ENCODE measurements around the gene TTBK2. TPM values are rescaled to one million over a fixed set of nuclear protein-coding genes. Genes with fewer than 3 reads are reported as not detected.

Gene TTBK2
- total RNA-seq, 1 experiment from 2014 or later: 18.6 TPM

GRCh38 chr15:42721016-42721415, 199.6 kb downstream of the TTBK2 start:
- no peak for TF ChIP-seq ZMAT4 (CRISPR knock-in tag; IDR thresholded peaks at IDR 0.05)
- TF ChIP-seq NR2C2 (CRISPR knock-in tag; IDR thresholded peaks at IDR 0.05): no peak
- no peak for TF ChIP-seq NR1H2 (CRISPR knock-in tag; IDR thresholded peaks at IDR 0.05)
- TF ChIP-seq MYBL2 (CRISPR knock-in tag; IDR thresholded peaks at IDR 0.05): no peak
- no peak for TF ChIP-seq PRRX2 (CRISPR knock-in tag; IDR thresholded peaks at IDR 0.05)
- no peak for TF ChIP-seq TEAD4 (CRISPR knock-in tag; IDR thresholded peaks at IDR 0.05)
- TF ChIP-seq TCF7 (CRISPR knock-in tag; IDR thresholded peaks at IDR 0.05; ENCODE audit: low read depth): no peak
- no peak for TF ChIP-seq ZNF416 (CRISPR knock-in tag; IDR thresholded peaks at IDR 0.05)
- TF ChIP-seq ZNF425 (CRISPR knock-in tag; conservative IDR thresholded peaks at IDR 0.05): no peak
- no peak for TF ChIP-seq ZNF317 (CRISPR knock-in tag; IDR thresholded peaks at IDR 0.05; ENCODE audit: borderline replicate concordance, low read depth)
- TF ChIP-seq E2F4 (CRISPR knock-in tag; IDR thresholded peaks at IDR 0.05; ENCODE audit: borderline replicate concordance, low read depth): no peak
- no peak for TF ChIP-seq ZNF219 (CRISPR knock-in tag; IDR thresholded peaks at IDR 0.05; ENCODE audit: borderline replicate concordance)
- no peak for TF ChIP-seq ZNF532 (CRISPR knock-in tag; IDR thresholded peaks at IDR 0.05; ENCODE audit: borderline replicate concordance)
- no peak for TF ChIP-seq RORB (CRISPR knock-in tag; IDR thresholded peaks at IDR 0.05)
- TF ChIP-seq STAT6 (CRISPR knock-in tag; conservative IDR thresholded peaks at IDR 0.05; ENCODE audit: low read depth): no peak
- TF ChIP-seq ZSCAN18 (CRISPR knock-in tag; IDR thresholded peaks at IDR 0.05): no peak
- TF ChIP-seq OVOL2 (CRISPR knock-in tag; IDR thresholded peaks at IDR 0.05; ENCODE audit: borderline replicate concordance): no peak
- CTCF ChIA-PET: no interaction called here
- Mint-ChIP-seq H3K27me3 (ENCODE audit: low read depth) (no peaks in the 10 kb centered on the region), H3K36me3 (peaks cover 16% of the 10 kb centered on the region), H3K27ac (no peak overlapping the region), H3K9me3 (no peaks in the 10 kb centered on the region), H3K4me3 (no peak overlapping the region), H3K4me1 (no peaks in the 10 kb centered on the region)
- ATAC-seq (no peak), DNase-seq (ENCODE audit: low spot score) (no peak)
- POLR2A ChIA-PET: no interaction called here

Data from WTC11 (cell line).